Liver (tissue), 9 donors: ENCODE data around the gene ZNF330. TPM values are rescaled to one million over a fixed set of nuclear protein-coding genes. Genes with fewer than 3 reads are reported as not detected.

Source experiments
- DNase-seq: peaks from one replicate; pipeline ENCODE4 v3.0.0-alpha.2; 2017; ENCODE audit warnings: low spot score
- H3K27ac ChIP-seq, 2 donors: one replicate each; pipeline ENCODE4 v1.7.0; 2013; ENCODE audit warnings: inconsistent platforms in 2 of 2, low read length in 2 of 2, control low read depth in 1 of 2, low read depth in 1 of 2, mild to moderate bottlenecking in 1 of 2
- H3K27me3 ChIP-seq, 4 donors: one replicate each; pipeline versions ENCODE4 v1.6.1 to v1.7.0; 2013; ENCODE audit warnings: low read length in 3 of 4, inconsistent platforms in 1 of 4, mild to moderate bottlenecking in 1 of 4, moderate library complexity in 1 of 4; ENCODE audit not compliant: control insufficient read depth in 4 of 4, insufficient read depth in 4 of 4
- H3K36me3 ChIP-seq, 4 donors: one replicate each; pipeline versions ENCODE4 v1.6.1 to v1.7.0; 2013; ENCODE audit warnings: low read length in 3 of 4, mild to moderate bottlenecking in 3 of 4, low read depth in 1 of 4, moderate library complexity in 1 of 4; ENCODE audit not compliant: control insufficient read depth in 4 of 4, insufficient read depth in 3 of 4
- H3K4me1 ChIP-seq, 4 donors: one replicate each; pipeline versions ENCODE4 v1.6.1 to v1.7.0; 2013; ENCODE audit warnings: low read length in 3 of 4, mild to moderate bottlenecking in 3 of 4, moderate library complexity in 1 of 4; ENCODE audit not compliant: control insufficient read depth in 4 of 4, insufficient read depth in 4 of 4
- H3K4me3 ChIP-seq, 3 donors: one replicate each; pipeline versions ENCODE4 v1.6.1 to v1.7.0; 2013; ENCODE audit warnings: low read length in 3 of 3, control low read depth in 1 of 3, low read depth in 1 of 3, mild to moderate bottlenecking in 1 of 3
- H3K9ac ChIP-seq, 2 donors: one replicate each; pipeline ENCODE4 v1.7.0; 2013; ENCODE audit warnings: low read length in 2 of 2, mild to moderate bottlenecking in 2 of 2, moderate library complexity in 2 of 2, control low read depth in 1 of 2, low read depth in 1 of 2
- H3K9me3 ChIP-seq, 4 donors: one replicate each; pipeline versions ENCODE4 v1.6.1 to v1.7.0; 2013; ENCODE audit warnings: low read length in 3 of 4; ENCODE audit not compliant: control insufficient read depth in 4 of 4
- EGR1 ChIP-seq, 2 donors: IDR thresholded peaks; 2 replicates each; pipeline ENCODE4 v1.6.1; 2016 to 2018; ENCODE audit warnings: antibody characterized with exemption in 2 of 2, low read depth in 2 of 2
- FOXA1 ChIP-seq: IDR thresholded peaks from 2 replicates; pipeline ENCODE4 v1.6.1; 2016; ENCODE audit warnings: antibody characterized with exemption
- FOXA2 ChIP-seq: IDR thresholded peaks from 2 replicates; pipeline ENCODE4 v1.6.1; 2016; ENCODE audit warnings: antibody characterized with exemption
- GABPA ChIP-seq, 2 donors: IDR thresholded peaks in 1 of 2; conservative IDR thresholded peaks in 1 of 2; 2 replicates each; pipeline ENCODE4 v1.6.1; 2016; ENCODE audit warnings: antibody characterized with exemption in 2 of 2, mild to moderate bottlenecking in 1 of 2, moderate library complexity in 1 of 2
- HNF4A ChIP-seq, 2 donors: conservative IDR thresholded peaks; 2 replicates each; pipeline ENCODE4 v1.6.1; 2016; ENCODE audit warnings: antibody characterized with exemption in 2 of 2, mild to moderate bottlenecking in 2 of 2
- HNF4G ChIP-seq: IDR thresholded peaks from 2 replicates; pipeline ENCODE4 v1.6.1; 2016; ENCODE audit warnings: antibody characterized with exemption
- JUND ChIP-seq, 2 donors: IDR thresholded peaks; 2 replicates each; pipeline ENCODE4 v1.6.1; 2016; ENCODE audit warnings: antibody characterized with exemption in 2 of 2
- NR2F2 ChIP-seq: IDR thresholded peaks from 2 replicates; pipeline ENCODE4 v1.6.1; 2016; ENCODE audit warnings: antibody characterized with exemption
- RAD21 ChIP-seq, 2 donors: IDR thresholded peaks; 2 replicates each; pipeline ENCODE4 v1.6.1; 2016; ENCODE audit warnings: antibody characterized with exemption in 2 of 2, mild to moderate bottlenecking in 2 of 2
- REST ChIP-seq: IDR thresholded peaks from 2 replicates; pipeline ENCODE4 v1.6.1; 2016; ENCODE audit warnings: antibody characterized with exemption, mild to moderate bottlenecking
- RXRA ChIP-seq, 2 donors: IDR thresholded peaks; 2 replicates each; pipeline ENCODE4 v1.6.1; 2017 to 2018; ENCODE audit warnings: antibody characterized with exemption in 2 of 2, mild to moderate bottlenecking in 1 of 2
- SP1 ChIP-seq: IDR thresholded peaks from 2 replicates; pipeline ENCODE4 v1.6.1; 2018; ENCODE audit warnings: antibody characterized with exemption, mild to moderate bottlenecking
- YY1 ChIP-seq: IDR thresholded peaks from 2 replicates; pipeline ENCODE4 v1.6.1; 2016; ENCODE audit warnings: antibody characterized with exemption, mild to moderate bottlenecking
- WGBS: extraction: QIAGEN DNeasy Blood & Tissue Kit; methylation state at CpG from one replicate; pipeline ENCODE4 v1.1.7; 2013; 5-methylcytosine and 5-hydroxymethylcytosine counted together
- polyA plus RNA-seq, 2 donors: library from polyadenylated mRNA; stranded (reverse) in 1 of 2; unstranded in 1 of 2; fragments of 200-250 nt in 1 of 2; fragments of >200 nt in 1 of 2; fragmentation: Nextera tagmentation in 1 of 2; extraction: Ambion mirVana in 1 of 2; gene quantifications; one replicate each; pipeline versions ENCODE4 v1.2.1 to v1.2.3, GENCODE V29; 2013 to 2015
- total RNA-seq, 2 donors: library from RNA; depleted of rRNA; stranded (reverse); fragments of >200 nt; gene quantifications; one replicate each; pipeline ENCODE4 v1.2.3, GENCODE V29; 2014
- TF ChIP-seq, protein P1 (sequence below): IDR thresholded peaks from 2 replicates; pipeline ENCODE4 v1.6.1; 2016; ENCODE audit warnings: antibody characterized with exemption
- TF ChIP-seq, protein P2 (sequence below): IDR thresholded peaks from 2 replicates; pipeline ENCODE4 v1.6.1; 2016; ENCODE audit warnings: antibody characterized with exemption
- donor health status: healthy.
- donor health status: healthy.
- donor health status: healthy.
- donor health status: healthy.
- donor health status: healthy.

ZNF330 gene
- total and polyA plus RNA-seq, 4 donors = 11.7 to 23.2 (median 19.0) TPM

DNA sequence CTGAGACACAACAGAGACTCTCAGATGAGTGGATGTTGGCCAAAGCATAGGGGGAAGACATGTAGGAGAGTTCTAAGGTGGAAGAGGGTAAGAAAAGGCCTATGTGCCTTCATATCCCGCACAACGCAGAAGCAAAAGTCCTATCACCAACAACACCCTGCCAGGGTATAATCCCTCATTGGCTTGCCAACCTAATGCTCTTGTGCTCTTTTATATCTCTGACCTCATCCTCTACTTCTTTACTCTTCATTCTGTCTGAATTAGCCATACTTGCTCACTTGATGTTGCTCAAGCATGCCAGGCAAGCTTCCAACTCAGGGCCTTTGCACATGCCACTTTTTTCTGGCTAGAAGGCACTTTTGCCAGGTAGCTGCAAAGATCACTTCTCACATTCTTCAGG, 28.1 kb upstream of the ZNF330 start (continued):
- TF ChIP-seq, protein P1, sequence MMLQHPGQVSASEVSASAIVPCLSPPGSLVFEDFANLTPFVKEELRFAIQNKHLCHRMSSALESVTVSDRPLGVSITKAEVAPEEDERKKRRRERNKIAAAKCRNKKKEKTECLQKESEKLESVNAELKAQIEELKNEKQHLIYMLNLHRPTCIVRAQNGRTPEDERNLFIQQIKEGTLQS = no peak

- H3K4me3 ChIP-seq = no peak overlapping the region
- no peak overlapping the region for H3K27ac ChIP-seq
- H3K36me3 ChIP-seq = no peaks in the 10 kb centered on the region
- TF ChIP-seq EGR1 (IDR thresholded peaks at IDR 0.05; ENCODE audit: low read depth in 2 of 2) (no peak), NR2F2 (no peak), FOXA1 (no peak), HNF4G (no peak), SP1 (no peak), RXRA (IDR thresholded peaks at IDR 0.05) (no peak), REST (no peak), HNF4A (conservative IDR thresholded peaks at IDR 0.05) (no peak), FOXA2 (no peak), RAD21 (IDR thresholded peaks at IDR 0.05) (no peak), GABPA (IDR thresholded peaks at IDR 0.05 in 1 of 2, conservative IDR thresholded peaks at IDR 0.05 in 1 of 2) (no peak), YY1 (no peak)
- TF ChIP-seq, protein P2, sequence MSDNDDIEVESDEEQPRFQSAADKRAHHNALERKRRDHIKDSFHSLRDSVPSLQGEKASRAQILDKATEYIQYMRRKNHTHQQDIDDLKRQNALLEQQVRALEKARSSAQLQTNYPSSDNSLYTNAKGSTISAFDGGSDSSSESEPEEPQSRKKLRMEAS = no peak
- TF ChIP-seq, protein P1 = no peak
- 81% methylated on average over 2 of the region's 2 CpGs for WGBS
- DNase-seq = no peak
- H3K9me3 ChIP-seq = no peaks in the 10 kb centered on the region
- peaks cover 5 to 16% (median 12%) of the 10 kb centered on the region in 4 donors for H3K4me1 ChIP-seq
- no peak overlapping the region for H3K9ac ChIP-seq
- no peaks in the 10 kb centered on the region for H3K27me3 ChIP-seq
Observed at GRCh38 chr4:141193516-141194034, 27.1 kb upstream of the ZNF330 start.

DNA sequence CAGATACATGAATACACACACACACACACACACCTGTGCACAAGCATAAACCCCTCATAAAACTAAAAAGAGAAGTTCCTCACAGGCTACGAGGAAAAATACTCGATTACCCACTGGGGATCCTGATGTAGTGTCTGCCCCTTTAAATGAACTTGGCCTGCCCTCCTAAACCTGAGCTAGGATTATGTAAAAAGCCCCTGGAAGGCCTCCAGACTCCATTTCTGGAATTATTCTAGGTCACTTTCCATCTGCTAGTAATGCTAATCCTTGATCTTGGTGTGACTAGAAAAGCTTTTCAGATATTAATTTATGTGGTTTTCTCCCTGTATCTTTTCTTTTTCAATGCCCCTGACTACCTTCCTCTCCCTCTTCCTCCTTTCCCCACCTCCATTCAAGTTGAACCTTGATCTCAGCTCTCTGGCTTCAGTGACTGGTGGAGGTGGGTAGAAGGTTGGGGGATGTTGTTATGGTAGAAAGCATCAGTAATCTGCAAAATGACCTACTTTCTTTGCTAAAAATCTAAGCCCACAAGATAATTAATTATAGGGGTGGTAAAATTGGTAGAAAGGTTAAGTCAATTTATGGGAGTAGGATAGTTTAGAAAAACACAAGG, 25.5 kb upstream of the ZNF330 start:
- H3K27me3 ChIP-seq = no peaks in the 10 kb centered on the region
- no peaks in the 10 kb centered on the region for H3K36me3 ChIP-seq
- peak overlapping the region in 1 of 3 donors; percentile 3 for H3K4me3 ChIP-seq
- 39% methylated on average over 2 of the region's 2 CpGs for WGBS
- no peak overlapping the region for H3K9ac ChIP-seq
- H3K4me1 ChIP-seq = peaks cover 5 to 16% (median 12%) of the 10 kb centered on the region in 4 donors
- peak overlapping the region; percentile 38 to 44 for H3K27ac ChIP-seq
- TF ChIP-seq JUND (IDR thresholded peaks at IDR 0.05) (no peak), SP1 (peak; percentile 68), REST (no peak), RXRA (IDR thresholded peaks at IDR 0.05) (peak; percentile 36 to 57), RAD21 (IDR thresholded peaks at IDR 0.05) (no peak), HNF4A (conservative IDR thresholded peaks at IDR 0.05) (peak; percentile 82 to 85), YY1 (peak; percentile 35), HNF4G (peak; percentile 65)
- TF ChIP-seq, protein P2 = peak; percentile 18
- H3K9me3 ChIP-seq = no peaks in the 10 kb centered on the region
- DNase-seq = no peak
